ENCODE measurements around the gene DUOXA1. TPM values are rescaled to one million over a fixed set of nuclear protein-coding genes. Genes with fewer than 3 reads are reported as not detected.
A peak's percentile ranks its signal among the peaks of the same experiment; 100 is the strongest.

Gene DUOXA1
- polyA plus RNA-seq, 1 donor (not counting 4 experiments of a cell fraction or from before 2014, with no cell fraction given) = 15.1 TPM

- no peak overlapping the region for H3K4me3 ChIP-seq (ENCODE audit: control insufficient read depth in 2 of 3, extremely low read depth in 1 of 3, insufficient read depth in 2 of 3, low read depth in 1 of 3, low read length in 3 of 3)
- no peak overlapping the region for H3K27ac ChIP-seq (ENCODE audit: control insufficient read depth, insufficient read depth, low read length)
- dilution Hi-C loops (cut with MboI; ENCODE audit: extremely low pct_ligation_motif_present, low sequenced_read_pairs) = no loop called here
- no peaks in the 10 kb centered on the region for H3K79me2 ChIP-seq (ENCODE audit: control insufficient read depth, insufficient read depth, low read length)
- H4K20me1 ChIP-seq (ENCODE audit: control insufficient read depth, extremely low read depth, insufficient read depth, low read length) = peaks cover 5% of the 10 kb centered on the region
- no peaks in the 10 kb centered on the region for H3K9me1 ChIP-seq (ENCODE audit: control insufficient read depth, extremely low read depth, insufficient read depth, low read length)
- H2AFZ ChIP-seq (ENCODE audit: control insufficient read depth, low read length) = no peak overlapping the region
- no peaks in the 10 kb centered on the region for H3K36me3 ChIP-seq (ENCODE audit: control insufficient read depth in 2 of 2, extremely low read depth in 1 of 2, insufficient read depth in 2 of 2, low read length in 2 of 2)
- peaks cover 71% of the 10 kb centered on the region for H3K27me3 ChIP-seq (ENCODE audit: control insufficient read depth, extremely low read depth, insufficient read depth, low read length)
- no peak overlapping the region for H3K4me2 ChIP-seq (ENCODE audit: control insufficient read depth, extremely low read depth, insufficient read depth, low read depth, low read length)
- H3K9ac ChIP-seq (ENCODE audit: control insufficient read depth, extremely low read depth, insufficient read depth, low read length) = no peak overlapping the region
- FAIRE-seq (no peak), DNase-seq (ENCODE audit: low read depth, low spot score) (no peak)
- H3K9me3 ChIP-seq (ENCODE audit: control insufficient read depth, low read depth, low read length) = no peaks in the 10 kb centered on the region
- peaks cover 11% of the 10 kb centered on the region for H3K4me1 ChIP-seq (ENCODE audit: control insufficient read depth, extremely low read depth, insufficient read depth, low read length)
- peak; percentile 93 for TF ChIP-seq EZH2 (IDR thresholded peaks at IDR 0.05; ENCODE audit: low read length)
- TF ChIP-seq, protein P1, sequence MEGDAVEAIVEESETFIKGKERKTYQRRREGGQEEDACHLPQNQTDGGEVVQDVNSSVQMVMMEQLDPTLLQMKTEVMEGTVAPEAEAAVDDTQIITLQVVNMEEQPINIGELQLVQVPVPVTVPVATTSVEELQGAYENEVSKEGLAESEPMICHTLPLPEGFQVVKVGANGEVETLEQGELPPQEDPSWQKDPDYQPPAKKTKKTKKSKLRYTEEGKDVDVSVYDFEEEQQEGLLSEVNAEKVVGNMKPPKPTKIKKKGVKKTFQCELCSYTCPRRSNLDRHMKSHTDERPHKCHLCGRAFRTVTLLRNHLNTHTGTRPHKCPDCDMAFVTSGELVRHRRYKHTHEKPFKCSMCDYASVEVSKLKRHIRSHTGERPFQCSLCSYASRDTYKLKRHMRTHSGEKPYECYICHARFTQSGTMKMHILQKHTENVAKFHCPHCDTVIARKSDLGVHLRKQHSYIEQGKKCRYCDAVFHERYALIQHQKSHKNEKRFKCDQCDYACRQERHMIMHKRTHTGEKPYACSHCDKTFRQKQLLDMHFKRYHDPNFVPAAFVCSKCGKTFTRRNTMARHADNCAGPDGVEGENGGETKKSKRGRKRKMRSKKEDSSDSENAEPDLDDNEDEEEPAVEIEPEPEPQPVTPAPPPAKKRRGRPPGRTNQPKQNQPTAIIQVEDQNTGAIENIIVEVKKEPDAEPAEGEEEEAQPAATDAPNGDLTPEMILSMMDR (optimal IDR thresholded peaks at IDR 0.05 in 1 of 3, IDR thresholded peaks at IDR 0.05 in 1 of 3, conservative IDR thresholded peaks at IDR 0.05 in 1 of 3; ENCODE audit: extremely low read depth in 1 of 3, insufficient read depth in 2 of 3, low read length in 3 of 3) = no peak
These were observed 18.1 kb downstream of the DUOXA1 start for GRCh38 chr15:45111390-45112142.

- H3K4me2 ChIP-seq (ENCODE audit: control insufficient read depth, extremely low read depth, insufficient read depth, low read depth, low read length) = no peak overlapping the region
- no peak overlapping the region for H3K9ac ChIP-seq (ENCODE audit: control insufficient read depth, extremely low read depth, insufficient read depth, low read length)
- H3K79me2 ChIP-seq (ENCODE audit: control insufficient read depth, insufficient read depth, low read length) = no peaks in the 10 kb centered on the region
- H2AFZ ChIP-seq (ENCODE audit: control insufficient read depth, low read length) = no peak overlapping the region
- no peaks in the 10 kb centered on the region for H3K36me3 ChIP-seq (ENCODE audit: control insufficient read depth in 2 of 2, extremely low read depth in 1 of 2, insufficient read depth in 2 of 2, low read length in 2 of 2)
- H3K4me1 ChIP-seq (ENCODE audit: control insufficient read depth, extremely low read depth, insufficient read depth, low read length) = peaks cover 8% of the 10 kb centered on the region
- DNase-seq (ENCODE audit: low read depth, low spot score) (no peak), FAIRE-seq (no peak)
- TF ChIP-seq EZH2 (IDR thresholded peaks at IDR 0.05; ENCODE audit: low read length) = no peak
- TF ChIP-seq, protein P1 (optimal IDR thresholded peaks at IDR 0.05 in 1 of 3, IDR thresholded peaks at IDR 0.05 in 1 of 3, conservative IDR thresholded peaks at IDR 0.05 in 1 of 3; ENCODE audit: extremely low read depth in 1 of 3, insufficient read depth in 2 of 3, low read length in 3 of 3) = peak in 1 of 3 experiments; percentile 7
- H3K27me3 ChIP-seq (ENCODE audit: control insufficient read depth, extremely low read depth, insufficient read depth, low read length) = peaks cover 59% of the 10 kb centered on the region
- no peaks in the 10 kb centered on the region for H3K9me1 ChIP-seq (ENCODE audit: control insufficient read depth, extremely low read depth, insufficient read depth, low read length)
- H4K20me1 ChIP-seq (ENCODE audit: control insufficient read depth, extremely low read depth, insufficient read depth, low read length) = peaks cover 5% of the 10 kb centered on the region
- no peak overlapping the region for H3K4me3 ChIP-seq (ENCODE audit: control insufficient read depth in 2 of 3, extremely low read depth in 1 of 3, insufficient read depth in 2 of 3, low read depth in 1 of 3, low read length in 3 of 3)
- H3K9me3 ChIP-seq (ENCODE audit: control insufficient read depth, low read depth, low read length) = no peaks in the 10 kb centered on the region
- dilution Hi-C loops (cut with MboI; ENCODE audit: extremely low pct_ligation_motif_present, low sequenced_read_pairs) = no loop called here
- H3K27ac ChIP-seq (ENCODE audit: control insufficient read depth, insufficient read depth, low read length) = no peak overlapping the region
These were observed 19.3 kb downstream of the DUOXA1 start for GRCh38 chr15:45110256-45110820.

Measured in keratinocyte (primary cell).